Left forelimb (tissue), 1 donor: ENCODE results near the gene GSTA5.
"Not testable (repeated sequence)": the region's sequence is repeated elsewhere in the genome, so short reads cannot be mapped to it uniquely, and the experiment has no call there.

Source experiments
- DNase-seq: peaks from one replicate; pipeline ENCODE4 v3.0.0-alpha.2; 2018; ENCODE audit warnings: low spot score

The GSTA5 gene

GRCh38 chr6:52788478-52788877 is 52.1 kb downstream of the GSTA5 start:
- no peak for DNase-seq

- DNase-seq: no peak
These were observed 52.7 kb downstream of the GSTA5 start for GRCh38 chr6:52787917-52788316.

GRCh38 chr6:52786249-52786956 is 54.2 kb downstream of the GSTA5 start:
- no peak for DNase-seq

GRCh38 chr6:52782696-52783274 is 57.8 kb downstream of the GSTA5 start:
- DNase-seq: not testable (repeated sequence)

GRCh38 chr6:52782209-52782608 is 58.4 kb downstream of the GSTA5 start:
- DNase-seq: not testable (repeated sequence)
